Neuronal stem cell (in vitro differentiated cells): ENCODE data around the gene CNTN5.

Source experiments
- DNase-seq: peaks from one replicate; pipeline ENCODE4 v3.0.0-alpha.2; 2013; ENCODE audit warnings: low spot score
- H2AFZ ChIP-seq: one replicate; pipeline ENCODE4 v1.6.1; 2013; ENCODE audit warnings: mild to moderate bottlenecking, low read length, inconsistent platforms
- H2AK5ac ChIP-seq: 2 replicates; pipeline ENCODE4 v1.6.1; 2013; ENCODE audit warnings: low read depth, mild to moderate bottlenecking, inconsistent platforms, low read length, moderate library complexity, mixed read lengths
- H2BK120ac ChIP-seq: 2 replicates; pipeline ENCODE4 v1.6.1; 2013; ENCODE audit warnings: low read depth, mild to moderate bottlenecking, inconsistent platforms, low read length, moderate library complexity, mixed read lengths
- H2BK12ac ChIP-seq: one replicate; pipeline ENCODE4 v1.6.1; 2013; ENCODE audit warnings: low read length, inconsistent platforms
- H2BK15ac ChIP-seq: 2 replicates; pipeline ENCODE4 v1.6.1; 2013; ENCODE audit warnings: mild to moderate bottlenecking, low read length, inconsistent platforms, mixed read lengths
- H2BK5ac ChIP-seq: one replicate; pipeline ENCODE4 v1.6.1; 2013; ENCODE audit warnings: inconsistent platforms, mild to moderate bottlenecking, low read length, moderate library complexity
- H3K14ac ChIP-seq: one replicate; pipeline ENCODE4 v1.6.1; 2013; ENCODE audit warnings: low read length, inconsistent platforms
- H3K18ac ChIP-seq: 2 replicates; pipeline ENCODE4 v1.6.1; 2013; ENCODE audit warnings: low read length, inconsistent platforms
- H3K23ac ChIP-seq: 2 replicates; pipeline ENCODE4 v1.6.1; 2013; ENCODE audit warnings: low read depth, mild to moderate bottlenecking, mixed read lengths, low read length, inconsistent platforms; ENCODE audit not compliant: poor library complexity
- H3K27ac ChIP-seq: replicated peaks from 3 replicates; pipeline ENCODE4 v1.5.1; 2013; ENCODE audit warnings: low read length, inconsistent platforms
- H3K27me3 ChIP-seq, 3 experiments: 2 replicates each; pipeline ENCODE4 v1.6.1; 2013; ENCODE audit warnings: low read length in 3 of 3, mild to moderate bottlenecking in 2 of 3, inconsistent platforms in 1 of 3, low read depth in 1 of 3, mixed read lengths in 1 of 3, moderate library complexity in 1 of 3; ENCODE audit not compliant: control insufficient read depth in 3 of 3, insufficient read depth in 3 of 3
- H3K36me3 ChIP-seq, 2 donors: replicated peaks in 1 of 2; 2 replicates each; pipeline ENCODE4 v1.6.1; 2013; ENCODE audit warnings: low read length in 2 of 2; ENCODE audit not compliant: control insufficient read depth in 2 of 2, insufficient read depth in 2 of 2
- H3K4ac ChIP-seq: 2 replicates; pipeline ENCODE4 v1.6.1; 2013; ENCODE audit warnings: inconsistent platforms, mild to moderate bottlenecking, low read length, moderate library complexity
- H3K4me1 ChIP-seq, 2 donors: 1 replicate in 1 of 2; 2 replicates in 1 of 2; pipeline ENCODE4 v1.6.1; 2013; ENCODE audit warnings: low read length in 2 of 2, low read depth in 1 of 2; ENCODE audit not compliant: control insufficient read depth in 2 of 2, insufficient read depth in 1 of 2
- H3K4me2 ChIP-seq: one replicate; pipeline ENCODE4 v1.6.1; 2013; ENCODE audit warnings: mild to moderate bottlenecking, low read length, inconsistent platforms; ENCODE audit not compliant: insufficient read depth, poor library complexity, severe bottlenecking
- H3K4me3 ChIP-seq, 2 donors: 2 replicates each; pipeline ENCODE4 v1.5.1; 2013; ENCODE audit warnings: low read length in 2 of 2, mild to moderate bottlenecking in 2 of 2, inconsistent platforms in 1 of 2, moderate library complexity in 1 of 2
- H3K79me1 ChIP-seq: one replicate; pipeline ENCODE4 v1.6.1; 2013; ENCODE audit warnings: low read depth, mild to moderate bottlenecking, inconsistent platforms, low read length, moderate library complexity
- H3K9ac ChIP-seq: one replicate; pipeline ENCODE4 v1.6.1; 2013; ENCODE audit warnings: mild to moderate bottlenecking, low read depth, low read length, inconsistent platforms; ENCODE audit not compliant: poor library complexity
- H3K9me3 ChIP-seq, 2 donors: replicated peaks in 1 of 2; 2 replicates each; pipeline versions ENCODE3 to v1.6.1; 2013; ENCODE audit warnings: low read length in 2 of 2, mild to moderate bottlenecking in 2 of 2, inconsistent platforms in 1 of 2, low read depth in 1 of 2, mixed read lengths in 1 of 2, moderate library complexity in 1 of 2; ENCODE audit not compliant: control insufficient read depth in 2 of 2, insufficient read depth in 1 of 2
- H4K8ac ChIP-seq: one replicate; pipeline ENCODE4 v1.6.1; 2013; ENCODE audit warnings: low read depth, mild to moderate bottlenecking, inconsistent platforms, low read length, moderate library complexity
- H4K91ac ChIP-seq: one replicate; pipeline ENCODE4 v1.6.1; 2013; ENCODE audit warnings: low read length, low read depth, mild to moderate bottlenecking, inconsistent platforms; ENCODE audit not compliant: poor library complexity
- WGBS, 2 donors: extraction: QIAGEN DNeasy Blood & Tissue Kit; methylation state at CpG; one replicate each; pipeline ENCODE4 v1.1.7; 2013; ENCODE audit warnings: missing lambda C conversion rate in 2 of 2, mixed read lengths in 1 of 2; ENCODE audit not compliant: insufficient read length in 2 of 2, insufficient replicate concordance in 1 of 2; ENCODE audit errors: extremely low coverage in 2 of 2; 5-methylcytosine and 5-hydroxymethylcytosine counted together

Gene CNTN5

GRCh38 chr11:99632969-99633368 lies 612.2 kb downstream of the CNTN5 start:
- H3K18ac ChIP-seq: no peak overlapping the region

GRCh38 chr11:99634581-99634980 lies 613.8 kb downstream of the CNTN5 start:
- Histone ChIP-seq H3K4ac (no peak overlapping the region), H3K27ac (no peak overlapping the region), H3K4me3 (no peak overlapping the region), H3K18ac (no peak overlapping the region), H3K9ac (no peak overlapping the region), H2BK12ac (no peak overlapping the region), H2AFZ (no peak overlapping the region), H3K9me3 (no peaks in the 10 kb centered on the region), H2BK120ac (no peak overlapping the region), H3K14ac (no peak overlapping the region), H2AK5ac (no peak overlapping the region), H2BK5ac (no peak overlapping the region), H2BK15ac (no peak overlapping the region), H4K8ac (no peak overlapping the region), H3K36me3 (no peaks in the 10 kb centered on the region), H4K91ac (no peak overlapping the region), H3K4me1 (no peaks in the 10 kb centered on the region), H3K23ac (no peak overlapping the region), H3K27me3 (no peaks in the 10 kb centered on the region), H3K79me1 (no peaks in the 10 kb centered on the region), H3K4me2 (no peak overlapping the region)
- no CpG with 5 or more reads among the region's 4 CpGs for WGBS, 2 donors
- no peak for DNase-seq

More at GRCh38 chr11:99632969-99633368, 612.2 kb downstream of the CNTN5 start:
- Histone ChIP-seq H4K91ac (no peak overlapping the region), H3K9ac (no peak overlapping the region), H3K4me2 (no peak overlapping the region), H2BK120ac (no peak overlapping the region), H3K4ac (no peak overlapping the region), H3K27me3 (no peaks in the 10 kb centered on the region), H2AFZ (no peak overlapping the region), H3K27ac (no peak overlapping the region), H3K4me3 (no peak overlapping the region), H2BK15ac (no peak overlapping the region), H3K23ac (no peak overlapping the region), H2BK5ac (no peak overlapping the region), H3K79me1 (no peaks in the 10 kb centered on the region), H3K9me3 (no peaks in the 10 kb centered on the region), H2AK5ac (no peak overlapping the region), H3K14ac (no peak overlapping the region), H3K4me1 (no peaks in the 10 kb centered on the region), H2BK12ac (no peak overlapping the region), H3K36me3 (no peaks in the 10 kb centered on the region), H4K8ac (no peak overlapping the region)
- no peak for DNase-seq
- WGBS, 2 donors: no CpG with 5 or more reads among the region's 2 CpGs

- H2AFZ ChIP-seq: no peak overlapping the region
- H2AK5ac ChIP-seq: no peak overlapping the region
- H3K79me1 ChIP-seq: no peaks in the 10 kb centered on the region
- no peak overlapping the region for H2BK12ac ChIP-seq
- H3K23ac ChIP-seq: no peak overlapping the region
- H3K27me3 ChIP-seq: no peaks in the 10 kb centered on the region
- no CpG with 5 or more reads among the region's 5 CpGs for WGBS, 2 donors
- H3K4ac ChIP-seq: no peak overlapping the region
- H2BK15ac ChIP-seq: no peak overlapping the region
- DNase-seq: no peak
- H2BK5ac ChIP-seq: no peak overlapping the region
- H3K4me1 ChIP-seq: no peaks in the 10 kb centered on the region
- H3K18ac ChIP-seq: no peak overlapping the region
- no peak overlapping the region for H3K14ac ChIP-seq
- no peaks in the 10 kb centered on the region for H3K36me3 ChIP-seq
- H2BK120ac ChIP-seq: no peak overlapping the region
- H3K4me2 ChIP-seq: no peak overlapping the region
- no peak overlapping the region for H3K4me3 ChIP-seq
- H4K8ac ChIP-seq: no peak overlapping the region
- H3K9ac ChIP-seq: no peak overlapping the region
- H4K91ac ChIP-seq: no peak overlapping the region
- no peak overlapping the region for H3K27ac ChIP-seq
- H3K9me3 ChIP-seq: no peaks in the 10 kb centered on the region
These were observed 617.4 kb downstream of the CNTN5 start for GRCh38 chr11:99638073-99638553.

DNA sequence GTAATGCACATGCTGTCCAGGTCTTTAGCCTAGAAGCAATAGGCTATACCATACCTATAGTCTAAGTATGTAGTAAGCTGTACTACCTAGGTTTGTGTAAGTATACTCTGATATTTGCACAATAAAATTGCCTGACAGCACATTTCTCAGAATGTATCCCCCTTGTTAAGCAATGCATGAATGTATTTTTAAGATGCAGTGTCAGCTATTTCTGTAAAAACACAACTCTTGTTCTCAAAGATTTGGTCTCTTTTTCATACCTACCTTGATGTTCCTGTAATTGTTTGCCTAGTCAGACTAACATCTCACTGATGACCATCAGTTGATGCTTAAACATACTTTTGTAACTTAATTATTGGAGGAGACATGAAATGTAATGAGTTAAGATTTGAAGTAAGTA lies 619.9 kb downstream of the CNTN5 start:
- Histone ChIP-seq H4K8ac (no peak overlapping the region), H2AFZ (no peak overlapping the region), H3K4me1 (no peaks in the 10 kb centered on the region), H3K27me3 (no peaks in the 10 kb centered on the region), H3K18ac (no peak overlapping the region), H2BK12ac (no peak overlapping the region), H4K91ac (no peak overlapping the region), H3K9ac (no peak overlapping the region), H3K4me3 (no peak overlapping the region), H2BK5ac (no peak overlapping the region), H3K27ac (no peak overlapping the region), H2BK15ac (no peak overlapping the region), H3K14ac (no peak overlapping the region), H2BK120ac (no peak overlapping the region), H3K4ac (no peak overlapping the region), H2AK5ac (no peak overlapping the region), H3K36me3 (no peaks in the 10 kb centered on the region), H3K4me2 (no peak overlapping the region), H3K79me1 (no peaks in the 10 kb centered on the region), H3K23ac (no peak overlapping the region), H3K9me3 (no peaks in the 10 kb centered on the region)
- no peak for DNase-seq
